Breast epithelium (tissue), 4 donors: ENCODE measurements around the gene DBNDD2. TPM values are rescaled to one million over a fixed set of nuclear protein-coding genes. Genes with fewer than 3 reads are reported as not detected.

Experiments
- DNase-seq, 2 donors: peaks; one replicate each; pipeline ENCODE4 v3.0.0-alpha.2; 2019; ENCODE audit warnings: low spot score in 2 of 2
- H3K27ac ChIP-seq, 2 donors: fragments of 200-600 bp; sonication (generic) in 1 of 2; one replicate each; pipeline ENCODE4 v1.5.1; 2016 to 2019; ENCODE audit warnings: mild to moderate bottlenecking in 1 of 2
- H3K27me3 ChIP-seq, 2 donors: fragments of 200-600 bp; sonication (generic) in 1 of 2; one replicate each; pipeline versions ENCODE4 v1.5.1 to v1.6.0; 2017 to 2019; ENCODE audit warnings: control low read depth in 1 of 2, mild to moderate bottlenecking in 1 of 2
- H3K36me3 ChIP-seq: fragments of 200-600 bp; one replicate; pipeline ENCODE4 v1.5.1; 2019
- H3K4me1 ChIP-seq, 2 donors: fragments of 200-600 bp; sonication (generic); one replicate each; pipeline ENCODE4 v1.5.1; 2016 to 2019; ENCODE audit warnings: control low read depth in 1 of 2
- H3K4me3 ChIP-seq, 3 donors: fragments of 200-600 bp; sonication (generic); 1 replicate in 2 of 3; 2 replicates in 1 of 3; pipeline ENCODE4 v1.5.1; 2016 to 2019; ENCODE audit warnings: mild to moderate bottlenecking in 3 of 3, moderate library complexity in 2 of 3
- H3K9me3 ChIP-seq, 2 donors: fragments of 200-600 bp; sonication (generic) in 1 of 2; one replicate each; pipeline ENCODE4 v1.5.1; 2016 to 2019; ENCODE audit warnings: control low read depth in 1 of 2
- CTCF ChIP-seq, 3 donors: fragments of 450-650 bp; IDR thresholded peaks; one replicate each; pipeline ENCODE4 v1.5.1; 2016 to 2017; ENCODE audit warnings: antibody characterized with exemption in 3 of 3, mild to moderate bottlenecking in 3 of 3, moderate library complexity in 3 of 3
- POLR2A ChIP-seq: fragments of 450-650 bp; IDR thresholded peaks from one replicate; pipeline ENCODE4 v1.6.1; 2016; ENCODE audit warnings: antibody characterized with exemption, mild to moderate bottlenecking, moderate library complexity
- POLR2AphosphoS5 ChIP-seq, 3 donors: sonication (generic); formaldehyde crosslinking; IDR thresholded peaks; one replicate each; pipeline ENCODE4 v1.6.1; 2017; ENCODE audit warnings: antibody characterized with exemption in 3 of 3
- intact Hi-C: fragments of 100-400 bp; cut with DNase I; formaldehyde crosslinking; loops from one replicate; pipeline ENCODE4 v1.15.1; 2023; ENCODE audit warnings: low total_unique reads
- total RNA-seq, 3 donors: library from RNA; depleted of rRNA; stranded (reverse); fragments of >200 nt; gene quantifications; one replicate each; pipeline ENCODE4 v1.1.0, GENCODE V29; 2016

The DBNDD2 gene
- total RNA-seq, 3 donors from 2014 or later: 32.2 to 49.2 (median 44.5) TPM

- no peak for TF ChIP-seq POLR2AphosphoS5 (IDR thresholded peaks at IDR 0.05)
- no peak for TF ChIP-seq POLR2A
- no peak for TF ChIP-seq CTCF (IDR thresholded peaks at IDR 0.05)
- no peak overlapping the region for H3K4me3 ChIP-seq
- H3K27me3 ChIP-seq: no peaks in the 10 kb centered on the region
- no peak overlapping the region for H3K27ac ChIP-seq
- no peaks in the 10 kb centered on the region for H3K4me1 ChIP-seq
- intact Hi-C loops: no loop called here
- DNase-seq: no peak
- no peaks in the 10 kb centered on the region for H3K9me3 ChIP-seq
- H3K36me3 ChIP-seq: no peaks in the 10 kb centered on the region
These were observed 20.8 kb upstream of the DBNDD2 start for GRCh38 chr20:45387274-45387673.

- H3K4me3 ChIP-seq: no peak overlapping the region
- no peaks in the 10 kb centered on the region for H3K9me3 ChIP-seq
- TF ChIP-seq CTCF (IDR thresholded peaks at IDR 0.05) (no peak), POLR2A (no peak), POLR2AphosphoS5 (IDR thresholded peaks at IDR 0.05) (no peak)
- H3K27me3 ChIP-seq: no peaks in the 10 kb centered on the region
- no peaks in the 10 kb centered on the region for H3K4me1 ChIP-seq
- DNase-seq: no peak
- no peaks in the 10 kb centered on the region for H3K36me3 ChIP-seq
- H3K27ac ChIP-seq: no peak overlapping the region
- intact Hi-C loops: no loop called here
These were observed 17.2 kb upstream of the DBNDD2 start for GRCh38 chr20:45390931-45391330.

GRCh38 chr20:45391559-45391958 is 16.5 kb upstream of the DBNDD2 start:
- DNase-seq: no peak
- Histone ChIP-seq H3K27me3 (no peaks in the 10 kb centered on the region), H3K36me3 (no peaks in the 10 kb centered on the region), H3K9me3 (no peaks in the 10 kb centered on the region), H3K4me3 (no peak overlapping the region), H3K4me1 (no peaks in the 10 kb centered on the region), H3K27ac (no peak overlapping the region)
- TF ChIP-seq POLR2A (no peak), POLR2AphosphoS5 (IDR thresholded peaks at IDR 0.05) (no peak), CTCF (IDR thresholded peaks at IDR 0.05) (no peak)
- intact Hi-C loops: no loop called here

- no peak for TF ChIP-seq POLR2A
- TF ChIP-seq CTCF (IDR thresholded peaks at IDR 0.05): no peak
- TF ChIP-seq POLR2AphosphoS5 (IDR thresholded peaks at IDR 0.05): no peak
- Histone ChIP-seq H3K27ac (no peak overlapping the region), H3K4me3 (no peak overlapping the region), H3K9me3 (no peaks in the 10 kb centered on the region), H3K36me3 (no peaks in the 10 kb centered on the region), H3K27me3 (no peaks in the 10 kb centered on the region), H3K4me1 (no peaks in the 10 kb centered on the region)
- DNase-seq: no peak
- intact Hi-C loops: no loop called here
These were observed 15.4 kb upstream of the DBNDD2 start for GRCh38 chr20:45392733-45393132.

- no peak for DNase-seq
- TF ChIP-seq CTCF (IDR thresholded peaks at IDR 0.05) (no peak), POLR2AphosphoS5 (IDR thresholded peaks at IDR 0.05) (no peak), POLR2A (no peak)
- H3K9me3 ChIP-seq: no peaks in the 10 kb centered on the region
- intact Hi-C loops: no loop called here
- no peak overlapping the region for H3K27ac ChIP-seq
- no peaks in the 10 kb centered on the region for H3K36me3 ChIP-seq
- H3K4me3 ChIP-seq: no peak overlapping the region
- H3K27me3 ChIP-seq: no peaks in the 10 kb centered on the region
- no peaks in the 10 kb centered on the region for H3K4me1 ChIP-seq
These were observed 13.6 kb upstream of the DBNDD2 start for GRCh38 chr20:45394221-45395113.
